Stimulated activated CD8-positive, alpha-beta memory T cell treated with anti-CD3 and anti-CD28 coated beads, Interleukin-12 subunit alpha, Interleukin-12 subunit beta, amount 100 ng/mL, for 4 hours (primary cell): Measurements from ENCODE around the gene THBS1.

Experiments
- DNase-seq: peaks from one replicate; pipeline ENCODE4 v3.0.0-alpha.2; 2020; ENCODE audit warnings: low read depth

The THBS1 gene

GRCh38 chr15:39589193-39589814 lies 8.4 kb downstream of the THBS1 start:
- no peak for DNase-seq

GRCh38 chr15:39589815-39590644 lies 9.2 kb downstream of the THBS1 start:
- no peak for DNase-seq

- no peak for DNase-seq
These were observed 10.4 kb downstream of the THBS1 start for GRCh38 chr15:39591141-39591895.

GRCh38 chr15:39591896-39592315 lies 11.0 kb downstream of the THBS1 start:
- no peak for DNase-seq

GRCh38 chr15:39592500-39592899 lies 11.6 kb downstream of the THBS1 start:
- no peak for DNase-seq

- DNase-seq, result no peak
These were observed 12.3 kb downstream of the THBS1 start for GRCh38 chr15:39593071-39593655.

GRCh38 chr15:39593656-39594445 lies 13.0 kb downstream of the THBS1 start:
- DNase-seq, result no peak

- DNase-seq, result no peak
These were observed 13.8 kb downstream of the THBS1 start for GRCh38 chr15:39594446-39595337.

GRCh38 chr15:39595338-39596221 lies 14.7 kb downstream of the THBS1 start:
- no peak for DNase-seq

- DNase-seq, result no peak
These were observed 15.6 kb downstream of the THBS1 start for GRCh38 chr15:39596358-39597051.

- DNase-seq, result no peak
These were observed 16.5 kb downstream of the THBS1 start for GRCh38 chr15:39597336-39597735.

- no peak for DNase-seq
These were observed 16.9 kb downstream of the THBS1 start for GRCh38 chr15:39597751-39598185.

- DNase-seq, result no peak
These were observed 17.4 kb downstream of the THBS1 start for GRCh38 chr15:39598186-39598850.

- DNase-seq, result no peak
These were observed 18.3 kb downstream of the THBS1 start for GRCh38 chr15:39598958-39599845.

- DNase-seq, result no peak
These were observed 19.0 kb downstream of the THBS1 start for GRCh38 chr15:39599871-39600270.

- DNase-seq, result no peak
These were observed 21.3 kb downstream of the THBS1 start for GRCh38 chr15:39602143-39602542.

- DNase-seq, result no peak
These were observed 24.3 kb downstream of the THBS1 start for GRCh38 chr15:39605146-39605545.
